A549 (cell line): ENCODE data around the gene SMIM30.

ENCODE experiments used
- BHLHE40 ChIP-seq: IDR thresholded peaks from 2 replicates; pipeline ENCODE4 v1.6.1; 2012; ENCODE audit warnings: low read depth, low read length, inconsistent platforms
- CEBPB ChIP-seq, 2 experiments: fragments of >200 bp in 1 of 2; sonication (Bioruptor Twin) in 1 of 2; formaldehyde crosslinking in 1 of 2; IDR thresholded peaks; 2 replicates each; pipeline ENCODE4 v1.6.1; 2012 to 2016
- CTCF ChIP-seq: fragments of >200 bp; sonication (Bioruptor Twin); formaldehyde crosslinking; IDR thresholded peaks from 3 replicates; pipeline ENCODE4 v1.5.1; 2016
- HDAC2 ChIP-seq: fragments of 200-600 bp; sonication (generic); IDR thresholded peaks from 2 replicates; pipeline ENCODE4 v1.6.1; 2016
- JUNB ChIP-seq: fragments of >200 bp; sonication (Bioruptor Twin); formaldehyde crosslinking; IDR thresholded peaks from 2 replicates; pipeline ENCODE4 v1.6.1; 2016
- MYC ChIP-seq: IDR thresholded peaks from 2 replicates; pipeline ENCODE4 v1.6.1; 2012; ENCODE audit warnings: mild to moderate bottlenecking, inconsistent platforms, low read length, improper control_type of control experiment, borderline replicate concordance
- PBX3 ChIP-seq: IDR thresholded peaks from 2 replicates; pipeline ENCODE4 v1.6.1; 2012
- POLR2A ChIP-seq: IDR thresholded peaks from 2 replicates; pipeline ENCODE4 v1.6.1; 2012; ENCODE audit warnings: mild to moderate bottlenecking, low read length
- RAD21 ChIP-seq, 2 experiments: fragments of >200 bp in 1 of 2; sonication (Bioruptor Twin) in 1 of 2; formaldehyde crosslinking in 1 of 2; IDR thresholded peaks in 1 of 2; conservative IDR thresholded peaks in 1 of 2; 2 replicates in 1 of 2; 3 replicates in 1 of 2; pipeline ENCODE4 v1.6.1; 2012 to 2018; ENCODE audit warnings: inconsistent platforms in 1 of 2
- RNF2 ChIP-seq: fragments of 200-600 bp; sonication (generic); IDR thresholded peaks from 2 replicates; pipeline ENCODE4 v1.6.1; 2016; ENCODE audit warnings: low read depth, mild to moderate bottlenecking, antibody characterized with exemption, moderate library complexity, borderline replicate concordance
- ZNF302 ChIP-seq: fragments of 250-450 bp; sonication (Bioruptor Pico); IDR thresholded peaks from 2 replicates; pipeline ENCODE4 v1.9.0; 2021; ENCODE audit warnings: inconsistent platforms, mild to moderate bottlenecking, moderate library complexity
- TF ChIP-seq, protein P1 (sequence below): fragments of 200-600 bp; sonication (generic); IDR thresholded peaks from 2 replicates; pipeline ENCODE4 v1.6.1; 2016; ENCODE audit warnings: antibody characterized with exemption, mild to moderate bottlenecking, moderate library complexity

- no peak for TF ChIP-seq CTCF
- TF ChIP-seq JUNB, result no peak
- no peak for TF ChIP-seq RNF2
- TF ChIP-seq, protein P1, sequence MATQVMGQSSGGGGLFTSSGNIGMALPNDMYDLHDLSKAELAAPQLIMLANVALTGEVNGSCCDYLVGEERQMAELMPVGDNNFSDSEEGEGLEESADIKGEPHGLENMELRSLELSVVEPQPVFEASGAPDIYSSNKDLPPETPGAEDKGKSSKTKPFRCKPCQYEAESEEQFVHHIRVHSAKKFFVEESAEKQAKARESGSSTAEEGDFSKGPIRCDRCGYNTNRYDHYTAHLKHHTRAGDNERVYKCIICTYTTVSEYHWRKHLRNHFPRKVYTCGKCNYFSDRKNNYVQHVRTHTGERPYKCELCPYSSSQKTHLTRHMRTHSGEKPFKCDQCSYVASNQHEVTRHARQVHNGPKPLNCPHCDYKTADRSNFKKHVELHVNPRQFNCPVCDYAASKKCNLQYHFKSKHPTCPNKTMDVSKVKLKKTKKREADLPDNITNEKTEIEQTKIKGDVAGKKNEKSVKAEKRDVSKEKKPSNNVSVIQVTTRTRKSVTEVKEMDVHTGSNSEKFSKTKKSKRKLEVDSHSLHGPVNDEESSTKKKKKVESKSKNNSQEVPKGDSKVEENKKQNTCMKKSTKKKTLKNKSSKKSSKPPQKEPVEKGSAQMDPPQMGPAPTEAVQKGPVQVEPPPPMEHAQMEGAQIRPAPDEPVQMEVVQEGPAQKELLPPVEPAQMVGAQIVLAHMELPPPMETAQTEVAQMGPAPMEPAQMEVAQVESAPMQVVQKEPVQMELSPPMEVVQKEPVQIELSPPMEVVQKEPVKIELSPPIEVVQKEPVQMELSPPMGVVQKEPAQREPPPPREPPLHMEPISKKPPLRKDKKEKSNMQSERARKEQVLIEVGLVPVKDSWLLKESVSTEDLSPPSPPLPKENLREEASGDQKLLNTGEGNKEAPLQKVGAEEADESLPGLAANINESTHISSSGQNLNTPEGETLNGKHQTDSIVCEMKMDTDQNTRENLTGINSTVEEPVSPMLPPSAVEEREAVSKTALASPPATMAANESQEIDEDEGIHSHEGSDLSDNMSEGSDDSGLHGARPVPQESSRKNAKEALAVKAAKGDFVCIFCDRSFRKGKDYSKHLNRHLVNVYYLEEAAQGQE, result no peak
- TF ChIP-seq PBX3, result no peak
- no peak for TF ChIP-seq BHLHE40
- TF ChIP-seq POLR2A, result no peak
- TF ChIP-seq HDAC2, result no peak
- TF ChIP-seq ZNF302 (CRISPR knock-in tag), result no peak
- TF ChIP-seq CEBPB (IDR thresholded peaks at IDR 0.05), result no peak
- TF ChIP-seq RAD21 (conservative IDR thresholded peaks at IDR 0.05 in 1 of 2, IDR thresholded peaks at IDR 0.05 in 1 of 2), result no peak
- TF ChIP-seq MYC, result no peak
These were observed 8.6 kb downstream of the SMIM30 start for GRCh38 chr7:113109718-113110117.
